Neuronal stem cell (in vitro differentiated cells): ENCODE results near the gene MTHFD2L.

Source experiments
- DNase-seq: peaks from one replicate; pipeline ENCODE4 v3.0.0-alpha.2; 2013; ENCODE audit warnings: low spot score
- H2AFZ ChIP-seq: one replicate; pipeline ENCODE4 v1.6.1; 2013; ENCODE audit warnings: mild to moderate bottlenecking, low read length, inconsistent platforms
- H2AK5ac ChIP-seq: 2 replicates; pipeline ENCODE4 v1.6.1; 2013; ENCODE audit warnings: low read depth, mild to moderate bottlenecking, inconsistent platforms, low read length, moderate library complexity, mixed read lengths
- H2BK120ac ChIP-seq: 2 replicates; pipeline ENCODE4 v1.6.1; 2013; ENCODE audit warnings: low read depth, mild to moderate bottlenecking, inconsistent platforms, low read length, moderate library complexity, mixed read lengths
- H2BK12ac ChIP-seq: one replicate; pipeline ENCODE4 v1.6.1; 2013; ENCODE audit warnings: low read length, inconsistent platforms
- H2BK15ac ChIP-seq: 2 replicates; pipeline ENCODE4 v1.6.1; 2013; ENCODE audit warnings: mild to moderate bottlenecking, low read length, inconsistent platforms, mixed read lengths
- H2BK5ac ChIP-seq: one replicate; pipeline ENCODE4 v1.6.1; 2013; ENCODE audit warnings: inconsistent platforms, mild to moderate bottlenecking, low read length, moderate library complexity
- H3K14ac ChIP-seq: one replicate; pipeline ENCODE4 v1.6.1; 2013; ENCODE audit warnings: low read length, inconsistent platforms
- H3K18ac ChIP-seq: 2 replicates; pipeline ENCODE4 v1.6.1; 2013; ENCODE audit warnings: low read length, inconsistent platforms
- H3K23ac ChIP-seq: 2 replicates; pipeline ENCODE4 v1.6.1; 2013; ENCODE audit warnings: low read depth, mild to moderate bottlenecking, mixed read lengths, low read length, inconsistent platforms; ENCODE audit not compliant: poor library complexity
- H3K27ac ChIP-seq: replicated peaks from 3 replicates; pipeline ENCODE4 v1.5.1; 2013; ENCODE audit warnings: low read length, inconsistent platforms
- H3K27me3 ChIP-seq, 3 experiments: 2 replicates each; pipeline ENCODE4 v1.6.1; 2013; ENCODE audit warnings: low read length in 3 of 3, mild to moderate bottlenecking in 2 of 3, inconsistent platforms in 1 of 3, low read depth in 1 of 3, mixed read lengths in 1 of 3, moderate library complexity in 1 of 3; ENCODE audit not compliant: control insufficient read depth in 3 of 3, insufficient read depth in 3 of 3
- H3K36me3 ChIP-seq, 2 donors: replicated peaks in 1 of 2; 2 replicates each; pipeline ENCODE4 v1.6.1; 2013; ENCODE audit warnings: low read length in 2 of 2; ENCODE audit not compliant: control insufficient read depth in 2 of 2, insufficient read depth in 2 of 2
- H3K4ac ChIP-seq: 2 replicates; pipeline ENCODE4 v1.6.1; 2013; ENCODE audit warnings: inconsistent platforms, mild to moderate bottlenecking, low read length, moderate library complexity
- H3K4me1 ChIP-seq, 2 donors: 1 replicate in 1 of 2; 2 replicates in 1 of 2; pipeline ENCODE4 v1.6.1; 2013; ENCODE audit warnings: low read length in 2 of 2, low read depth in 1 of 2; ENCODE audit not compliant: control insufficient read depth in 2 of 2, insufficient read depth in 1 of 2
- H3K4me2 ChIP-seq: one replicate; pipeline ENCODE4 v1.6.1; 2013; ENCODE audit warnings: mild to moderate bottlenecking, low read length, inconsistent platforms; ENCODE audit not compliant: insufficient read depth, poor library complexity, severe bottlenecking
- H3K4me3 ChIP-seq, 2 donors: 2 replicates each; pipeline ENCODE4 v1.5.1; 2013; ENCODE audit warnings: low read length in 2 of 2, mild to moderate bottlenecking in 2 of 2, inconsistent platforms in 1 of 2, moderate library complexity in 1 of 2
- H3K79me1 ChIP-seq: one replicate; pipeline ENCODE4 v1.6.1; 2013; ENCODE audit warnings: low read depth, mild to moderate bottlenecking, inconsistent platforms, low read length, moderate library complexity
- H3K9ac ChIP-seq: one replicate; pipeline ENCODE4 v1.6.1; 2013; ENCODE audit warnings: mild to moderate bottlenecking, low read depth, low read length, inconsistent platforms; ENCODE audit not compliant: poor library complexity
- H3K9me3 ChIP-seq, 2 donors: replicated peaks in 1 of 2; 2 replicates each; pipeline versions ENCODE3 to v1.6.1; 2013; ENCODE audit warnings: low read length in 2 of 2, mild to moderate bottlenecking in 2 of 2, inconsistent platforms in 1 of 2, low read depth in 1 of 2, mixed read lengths in 1 of 2, moderate library complexity in 1 of 2; ENCODE audit not compliant: control insufficient read depth in 2 of 2, insufficient read depth in 1 of 2
- H4K8ac ChIP-seq: one replicate; pipeline ENCODE4 v1.6.1; 2013; ENCODE audit warnings: low read depth, mild to moderate bottlenecking, inconsistent platforms, low read length, moderate library complexity
- H4K91ac ChIP-seq: one replicate; pipeline ENCODE4 v1.6.1; 2013; ENCODE audit warnings: low read length, low read depth, mild to moderate bottlenecking, inconsistent platforms; ENCODE audit not compliant: poor library complexity
- WGBS, 2 donors: extraction: QIAGEN DNeasy Blood & Tissue Kit; methylation state at CpG; one replicate each; pipeline ENCODE4 v1.1.7; 2013; ENCODE audit warnings: missing lambda C conversion rate in 2 of 2, mixed read lengths in 1 of 2; ENCODE audit not compliant: insufficient read length in 2 of 2, insufficient replicate concordance in 1 of 2; ENCODE audit errors: extremely low coverage in 2 of 2; 5-methylcytosine and 5-hydroxymethylcytosine counted together

Gene MTHFD2L

GRCh38 chr4:74319470-74319869, 161.6 kb downstream of the MTHFD2L start:
- no peak overlapping the region for H3K4me3 ChIP-seq
- H3K4me1 ChIP-seq: peaks cover 3 to 11% of the 10 kb centered on the region in 2 donors
- H3K36me3 ChIP-seq: no peaks in the 10 kb centered on the region
- no peak overlapping the region for H3K14ac ChIP-seq
- no peaks in the 10 kb centered on the region for H3K79me1 ChIP-seq
- no peak overlapping the region for H3K18ac ChIP-seq
- H3K4ac ChIP-seq: no peak overlapping the region
- H3K27ac ChIP-seq: no peak overlapping the region
- H3K23ac ChIP-seq: no peak overlapping the region
- WGBS, 2 donors: no CpG with 5 or more reads among the region's 6 CpGs
- H4K8ac ChIP-seq: no peak overlapping the region
- no peak overlapping the region for H2BK120ac ChIP-seq
- H2BK15ac ChIP-seq: no peak overlapping the region
- no peaks in the 10 kb centered on the region for H3K9me3 ChIP-seq
- no peak for DNase-seq
- H2AK5ac ChIP-seq: no peak overlapping the region
- H2BK12ac ChIP-seq: no peak overlapping the region
- H4K91ac ChIP-seq: no peak overlapping the region
- H3K4me2 ChIP-seq: no peak overlapping the region
- H2BK5ac ChIP-seq: no peak overlapping the region
- H2AFZ ChIP-seq: no peak overlapping the region
- H3K9ac ChIP-seq: no peak overlapping the region
- H3K27me3 ChIP-seq: peaks cover 0 to 2% (median 0%) of the 10 kb centered on the region in 3 experiments

DNA sequence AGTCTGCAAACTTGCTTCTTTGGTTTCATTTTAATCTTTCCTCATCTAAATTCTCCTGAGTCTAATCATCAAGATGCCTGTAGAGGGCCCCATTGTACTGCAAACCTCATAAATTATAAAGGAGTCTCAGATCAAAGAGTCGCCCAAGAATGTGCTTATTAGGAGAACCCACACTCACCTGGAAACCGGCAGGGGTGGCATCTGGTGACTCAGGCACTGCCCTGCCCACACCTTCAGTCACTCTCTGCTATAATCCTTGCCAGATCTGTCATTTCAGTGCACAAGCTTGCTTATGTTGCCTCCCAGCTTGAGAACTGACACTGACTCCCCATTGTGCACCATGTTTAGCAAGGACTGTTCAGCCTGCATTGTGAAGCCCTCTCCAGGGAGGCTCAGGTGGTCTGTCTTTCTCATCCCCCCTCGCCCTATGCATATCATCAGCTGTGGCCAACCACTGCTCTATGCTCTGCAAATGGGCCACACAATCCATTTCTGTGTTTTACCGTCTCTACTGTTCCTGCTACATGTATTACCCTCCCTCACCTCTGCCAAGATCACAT, 162.7 kb downstream of the MTHFD2L start:
- Histone ChIP-seq H3K14ac (no peak overlapping the region), H4K91ac (no peak overlapping the region), H2AK5ac (no peak overlapping the region), H3K79me1 (no peaks in the 10 kb centered on the region), H2AFZ (peak overlapping the region; percentile 21), H2BK5ac (no peak overlapping the region), H3K23ac (no peak overlapping the region), H3K18ac (no peak overlapping the region), H3K9me3 (no peaks in the 10 kb centered on the region), H3K36me3 (no peaks in the 10 kb centered on the region), H3K4me2 (no peak overlapping the region), H3K4me1 (peaks cover 3 to 11% of the 10 kb centered on the region in 2 donors), H3K4ac (no peak overlapping the region), H2BK15ac (no peak overlapping the region), H3K27ac (no peak overlapping the region), H2BK120ac (no peak overlapping the region), H4K8ac (no peak overlapping the region), H2BK12ac (no peak overlapping the region), H3K27me3 (peaks cover 0 to 2% (median 0%) of the 10 kb centered on the region in 3 experiments), H3K9ac (no peak overlapping the region), H3K4me3 (peak overlapping the region in 1 of 2 donors; percentile 31)
- peak; percentile 14 for DNase-seq
- whole genome bisulfite sequencing, 2 donors: no CpG with 5 or more reads among the region's 4 CpGs

DNA sequence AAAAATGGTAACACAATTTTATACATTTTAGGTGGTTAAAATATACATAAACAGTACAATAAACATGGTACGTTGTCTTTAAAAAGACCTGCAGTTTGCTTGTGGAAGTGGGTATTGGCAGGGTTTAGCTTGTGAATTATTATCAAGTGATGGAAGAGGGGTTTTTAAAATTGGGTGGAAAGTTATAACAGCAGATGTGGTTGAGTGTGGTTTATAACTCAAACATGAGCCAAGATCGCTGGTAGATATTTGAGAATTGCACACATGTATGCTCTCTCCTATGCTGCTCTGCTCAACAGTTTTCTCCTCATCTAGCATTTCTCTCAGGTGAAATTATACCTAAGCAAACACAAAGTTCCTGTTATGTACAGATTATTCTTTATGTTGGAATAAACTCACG, 164.4 kb downstream of the MTHFD2L start:
- Histone ChIP-seq H3K36me3 (no peaks in the 10 kb centered on the region), H2AK5ac (no peak overlapping the region), H3K79me1 (no peaks in the 10 kb centered on the region), H2BK12ac (no peak overlapping the region), H3K4me1 (peaks cover 3 to 11% of the 10 kb centered on the region in 2 donors), H2BK15ac (no peak overlapping the region), H3K27ac (no peak overlapping the region), H4K8ac (no peak overlapping the region), H3K4ac (no peak overlapping the region), H3K23ac (no peak overlapping the region), H3K27me3 (peaks cover 0 to 2% (median 0%) of the 10 kb centered on the region in 3 experiments), H3K18ac (no peak overlapping the region), H3K9ac (no peak overlapping the region), H4K91ac (no peak overlapping the region), H3K4me3 (no peak overlapping the region), H2BK5ac (no peak overlapping the region), H3K9me3 (no peaks in the 10 kb centered on the region), H3K4me2 (no peak overlapping the region), H2AFZ (no peak overlapping the region), H2BK120ac (no peak overlapping the region), H3K14ac (no peak overlapping the region)
- DNase-seq: no peak
- WGBS, 2 donors: no CpG with 5 or more reads among the region's 3 CpGs

- Histone ChIP-seq H3K4ac (no peak overlapping the region), H3K9me3 (no peaks in the 10 kb centered on the region), H3K36me3 (no peaks in the 10 kb centered on the region), H4K8ac (no peak overlapping the region), H3K18ac (no peak overlapping the region), H3K4me1 (peaks cover 3 to 11% of the 10 kb centered on the region in 2 donors), H3K4me2 (no peak overlapping the region), H3K27ac (no peak overlapping the region), H2BK120ac (no peak overlapping the region), H3K14ac (no peak overlapping the region), H3K27me3 (peaks cover 0 to 2% (median 0%) of the 10 kb centered on the region in 3 experiments), H3K9ac (no peak overlapping the region), H2AK5ac (no peak overlapping the region), H2AFZ (no peak overlapping the region), H3K4me3 (no peak overlapping the region), H4K91ac (no peak overlapping the region), H2BK5ac (no peak overlapping the region), H2BK12ac (no peak overlapping the region), H3K79me1 (no peaks in the 10 kb centered on the region), H2BK15ac (no peak overlapping the region), H3K23ac (no peak overlapping the region)
- DNase-seq: no peak
- WGBS, 2 donors: no CpG with 5 or more reads among the region's 4 CpGs
These were observed 165.7 kb downstream of the MTHFD2L start for GRCh38 chr4:74323663-74324062.
